SK-N-SH (cell line): ENCODE results near the gene WNT8B. TPM values are rescaled to one million over a fixed set of nuclear protein-coding genes. Genes with fewer than 3 reads are reported as not detected.
A peak's percentile ranks its signal among the peaks of the same experiment; 100 is the strongest.

Source experiments
- CTCF ChIA-PET: fragments of 300-600, 350-600 bp; formaldehyde crosslinking; extraction: SDS; loops from one replicate; lab custom pipeline; 2021; lab: Yijun Ruan, JAX
- POLR2A ChIA-PET: fragments of 350-600 bp; sonication (Branson Sonifier 250); formaldehyde crosslinking; extraction: SDS; loops from one replicate; lab custom pipeline; 2020; ENCODE audit warnings: antibody characterized with exemption, inconsistent platforms; lab: Yijun Ruan, JAX
- DNase-seq: peaks from one replicate; pipeline ENCODE4 v3.0.0; 2012
- H2AFZ ChIP-seq: fragments of 200-600 bp; sonication (generic); 2 replicates; pipeline ENCODE4 v1.8.1; 2016; ENCODE audit warnings: antibody characterized with exemption, mild to moderate bottlenecking, low read depth
- H3F3A ChIP-seq: fragments of 200-600 bp; sonication (generic); replicated peaks from 2 replicates; pipeline ENCODE3; 2016; ENCODE audit warnings: antibody characterized with exemption, mild to moderate bottlenecking; ENCODE audit not compliant: insufficient read depth
- H3K27ac ChIP-seq, 2 experiments: fragments of 200-500 bp in 1 of 2; fragments of 200-600 bp in 1 of 2; sonication (Bioruptor generic) in 1 of 2; sonication (generic), shearing (Covaris generic) in 1 of 2; 2 replicates each; pipeline versions ENCODE4 v1.5.1 to v1.6.1; 2014 to 2016; ENCODE audit warnings: low read depth in 2 of 2, inconsistent platforms in 1 of 2, low read length in 1 of 2, mild to moderate bottlenecking in 1 of 2, mixed read lengths in 1 of 2
- H3K27me3 ChIP-seq: fragments of 200-600 bp; sonication (generic), shearing (Covaris generic); 2 replicates; pipeline ENCODE4 v1.6.1; 2016; ENCODE audit warnings: mixed run types; ENCODE audit not compliant: insufficient read depth
- H3K36me3 ChIP-seq, 2 experiments: fragments of 200-500 bp in 1 of 2; fragments of 200-600 bp in 1 of 2; sonication (Bioruptor generic) in 1 of 2; sonication (generic) in 1 of 2; replicated peaks in 1 of 2; 2 replicates each; pipeline versions ENCODE3 to v1.5.1; 2014 to 2016; ENCODE audit warnings: low read length in 1 of 2, mild to moderate bottlenecking in 1 of 2; ENCODE audit not compliant: insufficient read depth in 2 of 2, control insufficient read depth in 1 of 2
- H3K4me1 ChIP-seq, 2 experiments: fragments of 200-500 bp in 1 of 2; fragments of 200-600 bp in 1 of 2; sonication (Bioruptor generic) in 1 of 2; sonication (generic), shearing (Covaris generic) in 1 of 2; 2 replicates each; pipeline versions ENCODE4 v1.5.1 to v1.6.1; 2014 to 2016; ENCODE audit warnings: low read depth in 1 of 2, low read length in 1 of 2, mixed run types in 1 of 2; ENCODE audit not compliant: insufficient read depth in 2 of 2, control insufficient read depth in 1 of 2
- H3K4me2 ChIP-seq: fragments of 200-600 bp; sonication (generic), shearing (Covaris generic); 2 replicates; pipeline ENCODE4 v1.6.1; 2017; ENCODE audit warnings: mixed run types
- H3K4me3 ChIP-seq, 2 experiments: fragments of 200-500 bp in 1 of 2; fragments of 200-600 bp in 1 of 2; sonication (Bioruptor generic) in 1 of 2; sonication (generic), shearing (Covaris generic) in 1 of 2; 2 replicates each; pipeline versions ENCODE4 v1.5.1 to v1.8.1; 2014 to 2016; ENCODE audit warnings: low read depth in 2 of 2, inconsistent platforms in 1 of 2, low read length in 1 of 2, mild to moderate bottlenecking in 1 of 2, mixed read lengths in 1 of 2, moderate library complexity in 1 of 2
- H3K79me2 ChIP-seq: fragments of 200-600 bp; sonication (generic); 2 replicates; pipeline ENCODE4 v1.8.1; 2017; ENCODE audit warnings: mild to moderate bottlenecking; ENCODE audit not compliant: insufficient read depth
- H3K9ac ChIP-seq: fragments of 200-600 bp; sonication (generic); 2 replicates; pipeline ENCODE4 v1.6.1; 2017; ENCODE audit warnings: mixed run types
- H3K9me2 ChIP-seq: fragments of 200-600 bp; sonication (generic); 2 replicates; pipeline ENCODE4 v1.6.1; 2017; ENCODE audit warnings: mixed run types
- H3K9me3 ChIP-seq: fragments of 200-600 bp; sonication (generic); 2 replicates; pipeline ENCODE4 v1.6.1; 2017; ENCODE audit warnings: mixed run types, mild to moderate bottlenecking, moderate library complexity
- H4K20me1 ChIP-seq: fragments of 200-600 bp; sonication (generic); 2 replicates; pipeline ENCODE4 v1.6.1; 2017; ENCODE audit warnings: mild to moderate bottlenecking, mixed run types; ENCODE audit not compliant: insufficient read depth
- CTCF ChIP-seq: fragments of 200-600 bp; sonication (generic); IDR thresholded peaks from 2 replicates; pipeline ENCODE4 v1.6.1; 2017; ENCODE audit warnings: antibody characterized with exemption, mild to moderate bottlenecking, moderate library complexity
- FOXJ3 ChIP-seq: sonication (generic); formaldehyde crosslinking; IDR thresholded peaks from 2 replicates; pipeline ENCODE4 v1.5.1; 2020; ENCODE audit warnings: mild to moderate bottlenecking, missing genetic modification reagents
- IRF3 ChIP-seq: fragments of 150-350 bp; IDR thresholded peaks from 2 replicates; pipeline ENCODE4 v1.6.1; 2016; ENCODE audit warnings: mild to moderate bottlenecking, low read depth, low read length
- MEF2A ChIP-seq: IDR thresholded peaks from 2 replicates; pipeline ENCODE4 v1.4.0; 2012; ENCODE audit warnings: low read depth, borderline replicate concordance
- NRF1 ChIP-seq: IDR thresholded peaks from 2 replicates; pipeline ENCODE4 v1.6.1; 2012; ENCODE audit warnings: low read depth, mild to moderate bottlenecking, low read length
- PBX3 ChIP-seq: IDR thresholded peaks from 2 replicates; pipeline ENCODE4; 2012
- RAD21 ChIP-seq: IDR thresholded peaks from 2 replicates; pipeline ENCODE4 v1.6.1; 2012; ENCODE audit warnings: mild to moderate bottlenecking, low read length
- RCOR1 ChIP-seq: fragments of 150-350 bp; IDR thresholded peaks from 2 replicates; pipeline ENCODE4 v1.6.1; 2017; ENCODE audit warnings: antibody characterized with exemption, low read length
- RFX5 ChIP-seq: IDR thresholded peaks from 2 replicates; pipeline ENCODE4 v1.6.1; 2012; ENCODE audit warnings: mild to moderate bottlenecking, improper control_type of control experiment, low read length
- SMC3 ChIP-seq: IDR thresholded peaks from 2 replicates; pipeline ENCODE4 v1.6.1; 2012; ENCODE audit warnings: low read depth, low read length, improper control_type of control experiment
- USF2 ChIP-seq: fragments of 150-350 bp; IDR thresholded peaks from 2 replicates; pipeline ENCODE4 v1.6.1; 2017; ENCODE audit warnings: antibody characterized with exemption, low read length, low read depth, borderline replicate concordance
- ZBTB33 ChIP-seq: IDR thresholded peaks from 2 replicates; pipeline ENCODE4 v1.4.0; 2012; ENCODE audit warnings: low read depth, borderline replicate concordance
- WGBS: methylation state at CpG from one replicate; pipeline ENCODE4 v1.1.6; 2017; ENCODE audit warnings: low lambda C conversion rate; 5-methylcytosine and 5-hydroxymethylcytosine counted together
- polyA plus RNA-seq, 3 experiments: library from polyadenylated mRNA; depleted of rRNA; stranded (reverse); fragments of >200 nt; gene quantifications; 2 replicates each; pipeline ENCODE4 v1.2.3, GENCODE V29; 2012

WNT8B gene
- polyA plus RNA-seq, 1 of the 3 experiments (the other 2 are of a cell fraction), result 0.18 TPM

- ChIA-PET CTCF (interaction anchor here (0.6 to 10.3 kb wide), 48 partner anchors 10 to 637 kb away, joined by 3 to 158 read pairs (median 4); partner anchors contain the start of gene WNT8B), POLR2A (interaction anchor here (0.9 to 1.2 kb wide), 3 partner anchors 26 to 136 kb away, joined by 3 read pairs; partner anchors contain the start of gene SCD)
- no peaks in the 10 kb centered on the region for H3K9me2 ChIP-seq
- DNase-seq, result no peak
- H3K9me3 ChIP-seq, result no peaks in the 10 kb centered on the region
- no peaks in the 10 kb centered on the region for H3K79me2 ChIP-seq
- H3K27ac ChIP-seq, result no peak overlapping the region
- peak overlapping the region; percentile 54 to 65 for H3K4me3 ChIP-seq
- no peaks in the 10 kb centered on the region for H3F3A ChIP-seq
- H3K4me2 ChIP-seq, result peak overlapping the region; percentile 94
- H3K36me3 ChIP-seq, result peaks cover 0 to 6% of the 10 kb centered on the region in 2 experiments
- H3K4me1 ChIP-seq, result peaks cover 0 to 13% of the 10 kb centered on the region in 2 experiments; a peak in 1 of 4 replicates
- H3K9ac ChIP-seq, result no peak overlapping the region
- TF ChIP-seq RAD21 (no peak), RCOR1 (no peak), ZBTB33 (no peak), NRF1 (no peak), MEF2A (no peak), CTCF (0 out of 2 replicates have a peak, but pooled peaks have one; percentile 2), PBX3 (no peak)
- peaks cover 25% of the 10 kb centered on the region; the same call in 1 of the 2 replicates for H3K27me3 ChIP-seq
- no peak overlapping the region for H2AFZ ChIP-seq
- WGBS, result 58% methylated on average over 5 of the region's 5 CpGs
- H4K20me1 ChIP-seq, result no peaks in the 10 kb centered on the region
These were observed 20.0 kb downstream of the WNT8B start for GRCh38 chr10:100482834-100483185.

- Histone ChIP-seq H3K4me1 (peaks cover 0 to 13% of the 10 kb centered on the region in 2 experiments; a peak in 1 of 4 replicates), H3K9me3 (no peaks in the 10 kb centered on the region), H3K9me2 (no peaks in the 10 kb centered on the region), H3K27me3 (peaks cover 17% of the 10 kb centered on the region; the same call in 1 of the 2 replicates), H3K36me3 (peaks cover 0 to 6% of the 10 kb centered on the region in 2 experiments), H2AFZ (no peak overlapping the region), H4K20me1 (no peaks in the 10 kb centered on the region), H3K4me2 (no peak overlapping the region), H3K9ac (no peak overlapping the region), H3K79me2 (no peaks in the 10 kb centered on the region), H3K4me3 (no peak overlapping the region), H3F3A (no peaks in the 10 kb centered on the region), H3K27ac (no peak overlapping the region)
- no peak for TF ChIP-seq USF2
- no peak for TF ChIP-seq FOXJ3 (CRISPR knock-in tag)
- no peak for TF ChIP-seq IRF3
- no peak for TF ChIP-seq RFX5
- no peak for TF ChIP-seq RAD21
- TF ChIP-seq SMC3, result no peak
- ChIA-PET CTCF (interaction anchor here (1.0 to 10.3 kb wide), 18 partner anchors 11 to 251 kb away, joined by 3 to 158 read pairs (median 12); partner anchors contain the start of gene WNT8B), POLR2A (no interaction called here)
- 52% methylated on average over 4 of the region's 5 CpGs for WGBS
- DNase-seq, result no peak
These were observed 21.3 kb downstream of the WNT8B start for GRCh38 chr10:100483876-100484666.
